Upper lobe of left lung (tissue), 6 donors: ENCODE results near the gene DMD. TPM values are rescaled to one million over a fixed set of nuclear protein-coding genes. Genes with fewer than 3 reads are reported as not detected.

Source experiments
- ATAC-seq, 2 donors: fragments of 200-7000 bp; cut with Tn5 transposase; one replicate each; pipeline ENCODE4 v1.9.1; 2022; ENCODE audit warnings: mild to moderate bottlenecking in 2 of 2, moderate library complexity in 2 of 2; ENCODE audit not compliant: low FRiP score in 2 of 2
- DNase-seq, 2 donors: peaks; one replicate each; pipeline ENCODE4 v3.0.0-alpha.2; 2019 to 2020
- H3K27ac ChIP-seq, 4 donors: fragments of 200-600 bp; sonication (generic); one replicate each; pipeline ENCODE4 v1.5.1; 2016 to 2019
- H3K27me3 ChIP-seq, 4 donors: fragments of 200-600 bp; sonication (generic); one replicate each; pipeline ENCODE4 v1.5.1; 2017 to 2019
- H3K36me3 ChIP-seq, 4 donors: fragments of 200-600 bp; sonication (generic); one replicate each; pipeline ENCODE4 v1.5.1; 2016 to 2019
- H3K4me1 ChIP-seq, 4 donors: fragments of 200-600 bp; sonication (generic); one replicate each; pipeline ENCODE4 v1.5.1; 2018 to 2019
- H3K4me3 ChIP-seq, 4 donors: fragments of 200-600 bp; sonication (generic); one replicate each; pipeline ENCODE4 v1.5.1; 2017 to 2019; ENCODE audit warnings: mild to moderate bottlenecking in 2 of 4, moderate library complexity in 1 of 4
- H3K9me3 ChIP-seq, 4 donors: fragments of 200-600 bp; sonication (generic); one replicate each; pipeline ENCODE4 v1.5.1; 2018 to 2019
- EP300 ChIP-seq, 4 donors: sonication (generic); formaldehyde crosslinking; IDR thresholded peaks; one replicate each; pipeline ENCODE4 v1.5.1; 2017; ENCODE audit warnings: antibody characterized with exemption in 4 of 4, control low read depth in 2 of 4
- POLR2A ChIP-seq, 4 donors: fragments of 450-650 bp; IDR thresholded peaks; one replicate each; pipeline ENCODE4 v1.5.1; 2016 to 2017; ENCODE audit warnings: antibody characterized with exemption in 4 of 4, mild to moderate bottlenecking in 2 of 4
- POLR2AphosphoS5 ChIP-seq, 2 donors: sonication (generic); formaldehyde crosslinking; IDR thresholded peaks; one replicate each; pipeline ENCODE4 v1.5.1; 2017; ENCODE audit warnings: antibody characterized with exemption in 2 of 2
- WGBS, 2 donors: methylation state at CpG; one replicate each; pipeline ENCODE4 v1.1.5; 2017 to 2018; 5-methylcytosine and 5-hydroxymethylcytosine counted together
- total RNA-seq, 6 donors: library from RNA; depleted of rRNA in 4 of 6; stranded (reverse); fragments of >200 nt in 4 of 6; gene quantifications; one replicate each; pipeline versions ENCODE4 v1.1.0 to v1.2.1, GENCODE V29; 2016 to 2021
- TF ChIP-seq, protein P1 (sequence below), 6 experiments: fragments of 450-650 bp in 4 of 6; fragments of 200-600 bp in 2 of 6; sonication (generic) in 2 of 6; IDR thresholded peaks; one replicate each; pipeline ENCODE4 v1.5.1; 2016 to 2019; ENCODE audit warnings: antibody characterized with exemption in 6 of 6
- donor health status: DM: no; HTN: no; CAD: no; lungs with moderate emphysema.
- donor health status: DM: no; HTN: yes; CAD: no; lungs with severe emphysema.

The DMD gene
- total RNA-seq, 6 donors from 2014 or later: 12.5 to 37.0 (median 24.0) TPM

DNA sequence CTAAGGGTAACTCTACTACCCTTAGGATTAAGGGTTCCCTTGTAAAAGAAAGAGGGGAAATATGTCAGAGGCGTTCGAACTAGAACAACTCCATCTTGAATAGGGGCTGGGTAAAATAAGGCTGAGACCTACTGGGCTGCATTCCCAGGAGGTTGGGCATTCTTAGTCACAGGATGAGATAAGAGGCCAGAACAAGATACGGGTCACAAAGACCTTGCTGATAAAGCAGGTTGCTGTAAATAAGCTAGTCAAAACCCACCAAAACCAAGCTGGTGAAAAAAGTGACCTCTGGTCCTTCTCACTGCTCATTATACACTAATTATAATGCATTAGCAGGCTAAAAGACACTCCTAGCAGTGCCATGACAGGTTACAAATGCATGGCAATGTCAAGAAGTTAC, 922.0 kb downstream of the DMD start:
- no peak overlapping the region for H3K27ac ChIP-seq

DNA sequence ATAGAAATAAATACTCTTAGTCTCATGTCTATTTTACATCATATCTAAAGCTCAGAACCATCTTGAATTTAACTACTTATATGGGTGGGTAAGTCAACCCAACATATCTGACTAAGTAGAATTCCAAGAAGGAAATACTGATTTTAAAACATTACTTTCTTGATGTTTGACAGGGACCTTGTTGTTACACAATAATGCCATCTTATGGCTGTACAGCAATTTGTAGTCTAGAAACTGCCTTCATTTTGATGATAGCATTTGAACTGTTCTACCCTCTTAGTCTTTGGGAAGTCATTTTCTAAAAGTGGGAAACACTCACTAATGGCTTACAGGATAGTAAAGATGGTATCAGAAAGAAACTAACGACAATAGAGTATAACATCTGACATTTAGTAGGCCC, 929.5 kb downstream of the DMD start:
- Histone ChIP-seq H3K36me3 (no peaks in the 10 kb centered on the region), H3K4me3 (no peak overlapping the region), H3K9me3 (no peaks in the 10 kb centered on the region), H3K4me1 (no peaks in the 10 kb centered on the region), H3K27ac (no peak overlapping the region), H3K27me3 (no peaks in the 10 kb centered on the region)
- no peak for DNase-seq
- no peak for ATAC-seq
- TF ChIP-seq, protein P1, sequence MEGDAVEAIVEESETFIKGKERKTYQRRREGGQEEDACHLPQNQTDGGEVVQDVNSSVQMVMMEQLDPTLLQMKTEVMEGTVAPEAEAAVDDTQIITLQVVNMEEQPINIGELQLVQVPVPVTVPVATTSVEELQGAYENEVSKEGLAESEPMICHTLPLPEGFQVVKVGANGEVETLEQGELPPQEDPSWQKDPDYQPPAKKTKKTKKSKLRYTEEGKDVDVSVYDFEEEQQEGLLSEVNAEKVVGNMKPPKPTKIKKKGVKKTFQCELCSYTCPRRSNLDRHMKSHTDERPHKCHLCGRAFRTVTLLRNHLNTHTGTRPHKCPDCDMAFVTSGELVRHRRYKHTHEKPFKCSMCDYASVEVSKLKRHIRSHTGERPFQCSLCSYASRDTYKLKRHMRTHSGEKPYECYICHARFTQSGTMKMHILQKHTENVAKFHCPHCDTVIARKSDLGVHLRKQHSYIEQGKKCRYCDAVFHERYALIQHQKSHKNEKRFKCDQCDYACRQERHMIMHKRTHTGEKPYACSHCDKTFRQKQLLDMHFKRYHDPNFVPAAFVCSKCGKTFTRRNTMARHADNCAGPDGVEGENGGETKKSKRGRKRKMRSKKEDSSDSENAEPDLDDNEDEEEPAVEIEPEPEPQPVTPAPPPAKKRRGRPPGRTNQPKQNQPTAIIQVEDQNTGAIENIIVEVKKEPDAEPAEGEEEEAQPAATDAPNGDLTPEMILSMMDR (IDR thresholded peaks at IDR 0.05): no peak
- TF ChIP-seq POLR2A (IDR thresholded peaks at IDR 0.05) (no peak), EP300 (IDR thresholded peaks at IDR 0.05) (no peak), POLR2AphosphoS5 (IDR thresholded peaks at IDR 0.05) (no peak)
- WGBS, 2 donors: 46 to 81% methylated on average over 1 of the region's 1 CpG

More for the DNA sequence above, 922.0 kb downstream of the DMD start:
- no peaks in the 10 kb centered on the region for H3K9me3 ChIP-seq
- WGBS, 2 donors: 72 to 73% methylated on average over 3 of the region's 3 CpGs
- DNase-seq (no peak), ATAC-seq (no peak)
- H3K36me3 ChIP-seq: no peaks in the 10 kb centered on the region
- no peak overlapping the region for H3K4me3 ChIP-seq
- TF ChIP-seq POLR2AphosphoS5 (IDR thresholded peaks at IDR 0.05): no peak
- no peak for TF ChIP-seq EP300 (IDR thresholded peaks at IDR 0.05)
- no peak for TF ChIP-seq POLR2A (IDR thresholded peaks at IDR 0.05)
- TF ChIP-seq, protein P1 (IDR thresholded peaks at IDR 0.05): no peak
- no peaks in the 10 kb centered on the region for H3K4me1 ChIP-seq
- H3K27me3 ChIP-seq: no peaks in the 10 kb centered on the region

DNA sequence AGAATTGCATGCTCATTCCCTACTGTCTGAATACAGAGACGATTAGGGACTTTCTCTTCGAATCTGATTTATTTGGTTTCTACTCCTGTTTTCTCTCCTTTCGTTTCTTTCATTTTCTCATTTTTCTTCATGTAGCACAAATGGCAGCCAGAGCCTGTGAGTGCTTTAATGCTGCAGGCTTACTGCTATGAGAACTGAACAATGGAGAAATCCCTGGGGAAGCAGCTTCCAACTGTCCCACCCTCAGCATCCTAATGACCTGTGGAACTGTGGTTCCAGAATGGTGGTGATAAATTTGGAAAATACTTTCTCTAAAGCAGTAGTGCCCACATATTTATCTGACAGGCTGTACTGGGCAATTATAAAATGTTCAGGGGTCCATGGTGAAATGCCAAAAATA, 930.4 kb downstream of the DMD start:
- Histone ChIP-seq H3K9me3 (no peaks in the 10 kb centered on the region), H3K27ac (no peak overlapping the region), H3K27me3 (no peaks in the 10 kb centered on the region), H3K36me3 (no peaks in the 10 kb centered on the region), H3K4me1 (no peaks in the 10 kb centered on the region), H3K4me3 (no peak overlapping the region)
- WGBS, 2 donors: 53 to 55% methylated on average over 3 of the region's 3 CpGs
- no peak for ATAC-seq
- no peak for DNase-seq
- TF ChIP-seq POLR2AphosphoS5 (IDR thresholded peaks at IDR 0.05): no peak
- TF ChIP-seq EP300 (IDR thresholded peaks at IDR 0.05): no peak
- TF ChIP-seq, protein P1 (IDR thresholded peaks at IDR 0.05): no peak
- TF ChIP-seq POLR2A (IDR thresholded peaks at IDR 0.05): no peak

DNA sequence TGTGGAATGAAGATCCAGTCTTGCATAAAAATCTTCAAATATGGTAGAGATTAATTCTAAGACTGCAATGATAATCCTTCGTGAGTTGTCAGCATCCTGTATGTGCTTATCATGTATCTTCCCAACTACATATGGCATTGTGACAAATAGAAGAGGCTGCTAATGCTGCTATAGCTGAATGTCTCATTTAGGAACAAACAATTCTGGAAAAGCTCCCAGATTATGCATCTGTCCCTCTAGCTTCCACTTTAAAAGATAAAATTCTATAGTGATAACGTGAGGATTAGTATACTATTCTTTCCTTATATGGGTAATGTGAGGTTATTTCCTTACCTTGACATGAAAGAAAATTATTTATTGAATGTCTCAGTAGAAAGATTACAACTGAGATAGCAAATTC, 930.9 kb downstream of the DMD start:
- Histone ChIP-seq H3K27me3 (no peaks in the 10 kb centered on the region), H3K9me3 (no peaks in the 10 kb centered on the region), H3K36me3 (no peaks in the 10 kb centered on the region), H3K27ac (no peak overlapping the region), H3K4me3 (no peak overlapping the region), H3K4me1 (no peaks in the 10 kb centered on the region)
- TF ChIP-seq EP300 (IDR thresholded peaks at IDR 0.05) (no peak), POLR2AphosphoS5 (IDR thresholded peaks at IDR 0.05) (no peak), POLR2A (IDR thresholded peaks at IDR 0.05) (no peak)
- TF ChIP-seq, protein P1 (IDR thresholded peaks at IDR 0.05): no peak
- DNase-seq (no peak), ATAC-seq (no peak)
- WGBS, 2 donors: 24 to 48% methylated on average over 2 of the region's 2 CpGs

DNA sequence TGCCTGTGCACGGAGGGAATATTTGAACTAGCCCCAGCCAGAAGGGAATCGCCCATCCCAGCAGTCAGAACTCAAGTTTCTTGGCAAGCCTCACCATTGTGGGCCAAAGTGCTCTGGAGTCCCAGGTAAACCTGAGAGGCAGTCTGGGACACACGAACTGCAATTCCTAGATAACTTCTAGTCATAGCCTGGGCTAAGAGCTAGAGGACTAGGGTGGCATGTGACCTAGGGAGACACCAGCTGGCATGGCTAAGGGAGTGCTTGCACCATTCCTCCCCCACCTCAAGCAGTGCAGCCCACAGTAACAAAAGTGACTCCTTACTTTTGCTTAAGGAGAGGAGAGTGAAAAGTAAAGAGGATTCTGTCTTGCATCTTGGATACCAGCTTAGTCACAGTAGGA, 935.2 kb downstream of the DMD start:
- DNase-seq: no peak
- H3K27me3 ChIP-seq: no peaks in the 10 kb centered on the region
- no peaks in the 10 kb centered on the region for H3K4me1 ChIP-seq

More for the DNA sequence above, 935.2 kb downstream of the DMD start:
- Histone ChIP-seq H3K36me3 (no peaks in the 10 kb centered on the region), H3K4me3 (no peak overlapping the region), H3K27ac (no peak overlapping the region), H3K9me3 (no peaks in the 10 kb centered on the region)
- ATAC-seq: no peak
- TF ChIP-seq, protein P1 (IDR thresholded peaks at IDR 0.05): no peak
- no peak for TF ChIP-seq POLR2AphosphoS5 (IDR thresholded peaks at IDR 0.05)
- no peak for TF ChIP-seq EP300 (IDR thresholded peaks at IDR 0.05)
- TF ChIP-seq POLR2A (IDR thresholded peaks at IDR 0.05): no peak
- 38 to 80% methylated on average over 2 to 3 of the region's 3 CpGs for WGBS, 2 donors
